Colonic mucosa (tissue), 4 donors: Measurements from ENCODE around the gene CLINT1. TPM values are rescaled to one million over a fixed set of nuclear protein-coding genes. Genes with fewer than 3 reads are reported as not detected.

Experiments
- DNase-seq: peaks from one replicate; pipeline ENCODE4 v3.0.0-alpha.2; 2020
- H3K27ac ChIP-seq: fragments of 200-600 bp; one replicate; pipeline ENCODE4 v1.8.0; 2021
- H3K27me3 ChIP-seq: fragments of 200-600 bp; one replicate; pipeline ENCODE4 v1.8.0; 2021
- H3K36me3 ChIP-seq: fragments of 200-600 bp; one replicate; pipeline ENCODE4 v1.8.0; 2021
- H3K4me1 ChIP-seq: fragments of 200-600 bp; one replicate; pipeline ENCODE4 v1.8.0; 2021; ENCODE audit warnings: mild to moderate bottlenecking
- H3K4me3 ChIP-seq: fragments of 200-600 bp; one replicate; pipeline ENCODE4 v1.8.0; 2021
- H3K9ac ChIP-seq, 2 donors: one replicate each; pipeline ENCODE4 v1.7.0; 2013; ENCODE audit warnings: control low read depth in 2 of 2, low read depth in 2 of 2, low read length in 2 of 2
- H3K9me3 ChIP-seq: fragments of 200-600 bp; one replicate; pipeline ENCODE4 v1.8.0; 2021
- intact Hi-C: fragments of 100-400 bp; cut with DNase I; formaldehyde crosslinking; loops from one replicate; pipeline ENCODE4 v1.14.1; 2022
- total RNA-seq, 2 donors: library from RNA; stranded (reverse); fragmentation: NEBNext Ultra II Directional in 1 of 2; extraction: Animal tissue kit (Norgen Biotek cat#: 25700) in 1 of 2; gene quantifications; one replicate each; pipeline ENCODE4 v1.2.1, GENCODE V29; 2021
- TF ChIP-seq, protein P1 (sequence below): fragments of 200-600 bp; IDR thresholded peaks from one replicate; pipeline ENCODE4 v1.8.0; 2022; ENCODE audit warnings: antibody characterized with exemption, mild to moderate bottlenecking
- donor health status: healthy.
- donor health status: DM: no; HTN: no; CAD: no.
- donor health status: DM: no; HTN: no; CAD: no.

Gene CLINT1
- total RNA-seq, 2 donors from 2014 or later: 127 to 183 TPM

GRCh38 chr5:157835041-157835440, 23.9 kb downstream of the CLINT1 start:
- no peak for DNase-seq
- TF ChIP-seq, protein P1, sequence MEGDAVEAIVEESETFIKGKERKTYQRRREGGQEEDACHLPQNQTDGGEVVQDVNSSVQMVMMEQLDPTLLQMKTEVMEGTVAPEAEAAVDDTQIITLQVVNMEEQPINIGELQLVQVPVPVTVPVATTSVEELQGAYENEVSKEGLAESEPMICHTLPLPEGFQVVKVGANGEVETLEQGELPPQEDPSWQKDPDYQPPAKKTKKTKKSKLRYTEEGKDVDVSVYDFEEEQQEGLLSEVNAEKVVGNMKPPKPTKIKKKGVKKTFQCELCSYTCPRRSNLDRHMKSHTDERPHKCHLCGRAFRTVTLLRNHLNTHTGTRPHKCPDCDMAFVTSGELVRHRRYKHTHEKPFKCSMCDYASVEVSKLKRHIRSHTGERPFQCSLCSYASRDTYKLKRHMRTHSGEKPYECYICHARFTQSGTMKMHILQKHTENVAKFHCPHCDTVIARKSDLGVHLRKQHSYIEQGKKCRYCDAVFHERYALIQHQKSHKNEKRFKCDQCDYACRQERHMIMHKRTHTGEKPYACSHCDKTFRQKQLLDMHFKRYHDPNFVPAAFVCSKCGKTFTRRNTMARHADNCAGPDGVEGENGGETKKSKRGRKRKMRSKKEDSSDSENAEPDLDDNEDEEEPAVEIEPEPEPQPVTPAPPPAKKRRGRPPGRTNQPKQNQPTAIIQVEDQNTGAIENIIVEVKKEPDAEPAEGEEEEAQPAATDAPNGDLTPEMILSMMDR: no peak
- no peak overlapping the region for H3K9ac ChIP-seq
- H3K27ac ChIP-seq: no peak overlapping the region
- H3K4me3 ChIP-seq: no peak overlapping the region
- H3K36me3 ChIP-seq: no peaks in the 10 kb centered on the region
- no peaks in the 10 kb centered on the region for H3K4me1 ChIP-seq
- no peaks in the 10 kb centered on the region for H3K27me3 ChIP-seq
- intact Hi-C loops: no loop called here
- no peaks in the 10 kb centered on the region for H3K9me3 ChIP-seq

DNA sequence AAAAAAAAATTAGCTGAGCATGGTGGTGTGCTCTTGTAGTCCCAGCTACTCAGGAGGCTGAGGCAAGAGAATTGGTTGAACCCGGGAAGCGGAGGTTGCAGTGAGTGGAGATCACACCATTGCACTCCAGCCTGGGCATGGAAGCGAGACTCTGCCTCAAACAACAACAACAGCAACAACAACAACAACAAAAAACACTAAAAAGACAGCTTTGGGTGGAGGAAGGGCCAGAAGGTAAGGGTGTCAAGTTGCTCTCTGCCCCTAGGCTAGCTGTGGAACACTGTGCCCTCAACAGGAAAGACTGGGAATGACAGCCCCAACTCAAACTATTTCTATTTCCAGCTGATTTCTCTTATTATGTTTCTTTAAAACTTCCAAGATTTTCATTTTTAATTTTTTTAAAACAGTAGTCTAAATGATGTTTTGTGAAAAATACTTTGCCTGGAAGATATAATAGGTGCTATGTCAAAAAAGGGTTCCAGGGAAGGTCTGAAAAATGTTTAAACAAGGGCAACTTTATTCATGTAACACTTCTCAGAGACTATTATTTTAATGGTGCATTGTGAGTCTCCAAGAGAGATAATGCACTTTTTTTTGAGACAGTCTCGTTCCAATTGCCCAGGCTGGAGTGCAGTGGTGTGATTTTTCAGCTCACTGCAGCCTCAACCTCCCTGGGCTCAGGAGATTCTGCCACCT, 29.9 kb downstream of the CLINT1 start:
- Histone ChIP-seq H3K4me3 (no peak overlapping the region), H3K36me3 (no peaks in the 10 kb centered on the region), H3K4me1 (peaks cover 8% of the 10 kb centered on the region), H3K9me3 (no peaks in the 10 kb centered on the region), H3K27ac (no peak overlapping the region), H3K27me3 (no peaks in the 10 kb centered on the region), H3K9ac (no peak overlapping the region)
- DNase-seq: no peak
- intact Hi-C loops: no loop called here
- TF ChIP-seq, protein P1: peak; percentile 22

DNA sequence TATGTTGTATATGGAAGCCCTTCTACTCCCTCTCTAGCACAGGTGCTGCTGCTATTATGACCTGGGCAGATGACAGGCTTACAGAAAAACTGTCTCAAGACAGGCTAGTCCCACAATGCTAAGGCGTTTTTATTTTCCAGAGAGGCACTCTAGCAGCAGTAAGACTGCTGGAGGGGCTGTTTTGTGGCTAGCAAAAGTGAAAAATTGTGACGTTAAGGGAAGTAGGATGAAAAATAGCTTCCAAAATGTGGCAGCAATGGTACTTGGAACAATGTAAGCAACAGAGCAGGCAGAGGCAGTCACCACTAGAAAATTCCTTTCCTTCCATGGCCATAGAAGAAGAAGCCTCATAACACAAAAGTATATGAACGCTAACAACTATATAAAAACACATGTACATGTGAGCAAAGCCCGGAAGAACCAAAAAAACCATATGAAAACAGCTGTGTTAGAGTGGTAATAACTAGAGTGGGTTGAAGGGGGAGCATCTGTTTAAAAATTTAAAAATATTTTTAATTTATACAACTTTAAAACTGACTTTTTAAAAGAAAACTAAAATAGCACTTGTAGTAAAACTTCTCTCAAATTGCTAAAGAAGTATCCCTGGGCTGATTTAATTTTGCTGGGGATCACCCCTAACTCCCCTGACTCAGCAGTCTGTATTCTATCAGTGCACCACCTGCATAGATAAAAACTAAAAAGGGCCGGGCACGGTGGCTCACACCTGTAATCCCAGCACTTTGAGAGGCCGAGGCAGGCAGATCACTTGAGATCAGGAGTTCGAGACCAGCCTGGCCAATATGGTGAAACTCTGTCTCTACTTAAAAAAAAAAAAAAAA, 30.6 kb downstream of the CLINT1 start:
- Histone ChIP-seq H3K27ac (no peak overlapping the region), H3K36me3 (no peaks in the 10 kb centered on the region), H3K27me3 (no peaks in the 10 kb centered on the region), H3K9ac (no peak overlapping the region), H3K4me1 (peaks cover 8% of the 10 kb centered on the region), H3K9me3 (no peaks in the 10 kb centered on the region), H3K4me3 (no peak overlapping the region)
- DNase-seq: no peak
- intact Hi-C loops: no loop called here
- TF ChIP-seq, protein P1: no peak

DNA sequence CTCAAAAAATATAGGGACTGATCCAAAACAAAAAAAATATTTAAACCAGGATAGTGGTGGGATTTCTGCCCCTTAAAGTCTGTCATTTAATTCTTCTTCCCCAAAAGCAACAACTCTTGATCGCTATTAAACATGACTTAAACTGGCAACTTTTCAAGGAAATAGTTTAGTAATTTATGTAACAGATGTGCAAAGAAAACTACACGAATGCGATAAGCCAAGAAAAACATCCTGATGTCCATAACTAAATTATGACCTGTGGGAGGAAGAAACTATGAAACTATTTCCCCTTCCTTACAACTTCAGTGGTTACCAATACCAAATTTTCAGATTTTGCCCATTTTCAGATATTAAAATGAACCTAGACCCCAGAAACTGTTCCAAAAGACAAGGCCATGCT, 31.5 kb downstream of the CLINT1 start:
- intact Hi-C loops: no loop called here
- H3K4me3 ChIP-seq: no peak overlapping the region
- H3K9me3 ChIP-seq: no peaks in the 10 kb centered on the region
- no peaks in the 10 kb centered on the region for H3K36me3 ChIP-seq
- TF ChIP-seq, protein P1: no peak
- H3K4me1 ChIP-seq: peaks cover 8% of the 10 kb centered on the region
- no peaks in the 10 kb centered on the region for H3K27me3 ChIP-seq
- no peak for DNase-seq
- no peak overlapping the region for H3K9ac ChIP-seq
- no peak overlapping the region for H3K27ac ChIP-seq

GRCh38 chr5:157823655-157824054, 35.3 kb downstream of the CLINT1 start:
- Histone ChIP-seq H3K36me3 (no peaks in the 10 kb centered on the region), H3K9ac (no peak overlapping the region), H3K27me3 (no peaks in the 10 kb centered on the region), H3K27ac (no peak overlapping the region), H3K9me3 (no peaks in the 10 kb centered on the region), H3K4me1 (peaks cover 8% of the 10 kb centered on the region), H3K4me3 (no peak overlapping the region)
- TF ChIP-seq, protein P1: no peak
- DNase-seq: no peak
- intact Hi-C loops: no loop called here
